AG04449 (cell line): ENCODE results near the gene RHOXF2.
"Not testable (repeated sequence)": the region's sequence is repeated elsewhere in the genome, so short reads cannot be mapped to it uniquely, and the experiment has no call there.

Experiments
- CTCF ChIA-PET: fragments of 350-600 bp; formaldehyde crosslinking; extraction: SDS; loops from one replicate; lab custom pipeline; 2021; ENCODE audit warnings: antibody characterized with exemption; lab: Yijun Ruan, JAX
- POLR2A ChIA-PET: fragments of 400-600, 350-600 bp; formaldehyde crosslinking; extraction: SDS; loops from one replicate; lab custom pipeline; 2020; ENCODE audit warnings: antibody characterized with exemption, inconsistent platforms; lab: Yijun Ruan, JAX
- DNase-seq: peaks from one replicate; pipeline ENCODE4 v3.0.0-alpha.2; 2010; ENCODE audit warnings: low read depth, low spot score
- H3K4me3 ChIP-seq: 2 replicates; pipeline ENCODE4 v1.5.1; 2011; ENCODE audit warnings: low read depth, mild to moderate bottlenecking, control low read depth, low read length
- TF ChIP-seq, protein P1 (sequence below): IDR thresholded peaks from one replicate; pipeline ENCODE4 v1.5.1; 2011; ENCODE audit warnings: mild to moderate bottlenecking, moderate library complexity, low read length, control low read depth, inconsistent platforms; ENCODE audit not compliant: insufficient read depth; ENCODE audit errors: missing control alignments

RHOXF2 gene, protein sequence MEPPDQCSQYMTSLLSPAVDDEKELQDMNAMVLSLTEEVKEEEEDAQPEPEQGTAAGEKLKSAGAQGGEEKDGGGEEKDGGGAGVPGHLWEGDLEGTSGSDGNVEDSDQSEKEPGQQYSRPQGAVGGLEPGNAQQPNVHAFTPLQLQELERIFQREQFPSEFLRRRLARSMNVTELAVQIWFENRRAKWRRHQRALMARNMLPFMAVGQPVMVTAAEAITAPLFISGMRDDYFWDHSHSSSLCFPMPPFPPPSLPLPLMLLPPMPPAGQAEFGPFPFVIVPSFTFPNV

DNA sequence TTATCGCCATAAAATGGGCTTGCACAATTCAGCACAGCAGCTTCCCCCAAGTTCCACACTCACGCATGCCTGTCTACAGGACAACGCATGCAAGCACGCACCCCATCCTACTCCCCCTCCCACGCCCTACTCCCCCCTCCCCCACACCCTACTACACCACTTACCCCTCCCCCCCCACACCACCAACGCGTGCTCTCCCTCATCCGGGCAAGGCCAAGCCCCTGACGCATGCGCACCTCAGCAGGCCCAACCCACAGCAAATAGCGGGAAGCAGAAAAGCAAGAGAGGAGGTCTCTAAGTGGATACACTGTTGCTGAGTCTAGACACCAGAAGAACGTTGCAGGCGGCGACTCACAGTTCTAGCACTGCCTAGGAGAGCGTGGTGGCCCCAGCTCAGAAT lies at the start of gene RHOXF2:
Gene RHOXF2 (plus strand): TSS at position 301 of the 400 bp plus-strand sequence. CDS start 138 bp downstream, outside the sequence.
- DNase-seq, POLR2A ChIA-PET, H3K4me3 ChIP-seq, CTCF ChIA-PET: not testable (repeated sequence)

DNA sequence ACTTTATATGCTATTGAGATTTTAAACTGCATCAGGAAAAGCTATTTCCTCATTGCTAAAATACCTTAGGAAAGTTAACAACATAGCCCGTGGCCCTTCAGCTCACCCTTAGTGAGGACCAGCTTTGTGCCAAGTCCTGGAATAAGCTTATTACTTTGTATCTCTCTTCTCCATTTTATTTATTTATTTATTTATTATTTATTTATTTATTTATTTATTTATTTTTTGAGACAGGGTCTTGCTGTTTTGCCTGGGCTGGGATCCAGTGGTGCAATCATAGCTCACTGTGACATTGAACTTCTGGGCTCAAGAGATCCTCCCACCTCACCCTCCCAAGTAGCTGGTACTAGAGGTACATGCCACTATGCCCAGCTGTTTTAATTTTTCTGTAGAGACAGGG lies 49.0 kb upstream of the RHOXF2 start:
- TF ChIP-seq, protein P1, sequence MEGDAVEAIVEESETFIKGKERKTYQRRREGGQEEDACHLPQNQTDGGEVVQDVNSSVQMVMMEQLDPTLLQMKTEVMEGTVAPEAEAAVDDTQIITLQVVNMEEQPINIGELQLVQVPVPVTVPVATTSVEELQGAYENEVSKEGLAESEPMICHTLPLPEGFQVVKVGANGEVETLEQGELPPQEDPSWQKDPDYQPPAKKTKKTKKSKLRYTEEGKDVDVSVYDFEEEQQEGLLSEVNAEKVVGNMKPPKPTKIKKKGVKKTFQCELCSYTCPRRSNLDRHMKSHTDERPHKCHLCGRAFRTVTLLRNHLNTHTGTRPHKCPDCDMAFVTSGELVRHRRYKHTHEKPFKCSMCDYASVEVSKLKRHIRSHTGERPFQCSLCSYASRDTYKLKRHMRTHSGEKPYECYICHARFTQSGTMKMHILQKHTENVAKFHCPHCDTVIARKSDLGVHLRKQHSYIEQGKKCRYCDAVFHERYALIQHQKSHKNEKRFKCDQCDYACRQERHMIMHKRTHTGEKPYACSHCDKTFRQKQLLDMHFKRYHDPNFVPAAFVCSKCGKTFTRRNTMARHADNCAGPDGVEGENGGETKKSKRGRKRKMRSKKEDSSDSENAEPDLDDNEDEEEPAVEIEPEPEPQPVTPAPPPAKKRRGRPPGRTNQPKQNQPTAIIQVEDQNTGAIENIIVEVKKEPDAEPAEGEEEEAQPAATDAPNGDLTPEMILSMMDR: no peak
- CTCF ChIA-PET: interaction anchor here (0.8 to 1.3 kb wide), 2 partner anchors 21 to 104 kb away, joined by 3 read pairs; no protein-coding TSS in a partner anchor

DNA sequence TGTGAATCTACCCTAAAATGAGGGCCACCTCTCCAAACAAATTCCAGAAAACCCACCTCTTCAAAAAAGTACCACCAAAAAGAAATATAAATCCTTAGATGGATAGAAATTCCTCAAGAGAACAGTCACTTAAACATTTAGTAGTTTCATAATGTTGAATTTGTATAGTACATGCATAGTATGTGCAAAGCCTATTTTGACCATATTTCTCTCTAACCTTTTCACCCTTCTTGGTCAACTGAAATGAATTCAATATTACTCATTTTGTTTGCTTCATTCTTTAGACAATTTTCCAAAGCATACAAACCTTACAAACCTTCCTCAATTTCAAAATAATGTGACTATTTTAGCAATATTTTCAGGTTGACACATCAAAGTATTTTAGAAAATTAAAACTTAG lies 46.8 kb upstream of the RHOXF2 start:
- TF ChIP-seq, protein P1: no peak
- H3K4me3 ChIP-seq: no peak overlapping the region
- ChIA-PET POLR2A (no interaction called here), CTCF (no interaction called here)
- no peak for DNase-seq

More for the DNA sequence above, 49.0 kb upstream of the RHOXF2 start:
- no peak for DNase-seq
- no peak overlapping the region for H3K4me3 ChIP-seq
- POLR2A ChIA-PET: no interaction called here

DNA sequence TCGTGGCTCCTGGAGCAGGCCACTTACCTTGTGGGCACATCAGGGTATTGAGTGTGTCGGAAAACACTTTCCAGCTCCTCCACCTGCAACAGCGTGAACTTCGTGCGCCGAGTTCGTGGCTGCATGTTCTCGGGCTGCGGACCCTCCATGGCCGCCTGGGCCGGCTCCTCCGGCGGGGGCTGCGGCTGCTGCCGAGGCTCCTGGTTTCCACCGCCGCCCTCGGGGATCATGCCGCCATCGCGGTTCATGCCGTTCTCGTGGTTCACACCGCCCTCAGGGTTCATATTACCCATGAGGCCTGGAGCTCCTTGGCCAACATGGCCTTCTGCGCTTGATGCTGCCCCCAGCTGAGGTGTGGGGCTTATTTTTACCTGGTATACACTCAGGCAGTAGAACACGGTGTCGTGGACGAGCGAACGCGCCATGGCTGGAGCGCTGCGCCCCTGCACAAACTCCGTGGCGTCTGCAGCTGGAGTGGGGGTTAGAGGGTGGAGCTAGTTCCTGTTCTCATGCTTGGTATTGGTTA lies 42.9 kb upstream of the RHOXF2 start, which contains the start of gene RHOXF1:
Gene RHOXF1 (minus strand): TSS at position 476 of the 526 bp plus-strand sequence. CDS start 51 bp downstream, at position 425.
- ChIA-PET CTCF (no interaction called here), POLR2A (no interaction called here)

DNA sequence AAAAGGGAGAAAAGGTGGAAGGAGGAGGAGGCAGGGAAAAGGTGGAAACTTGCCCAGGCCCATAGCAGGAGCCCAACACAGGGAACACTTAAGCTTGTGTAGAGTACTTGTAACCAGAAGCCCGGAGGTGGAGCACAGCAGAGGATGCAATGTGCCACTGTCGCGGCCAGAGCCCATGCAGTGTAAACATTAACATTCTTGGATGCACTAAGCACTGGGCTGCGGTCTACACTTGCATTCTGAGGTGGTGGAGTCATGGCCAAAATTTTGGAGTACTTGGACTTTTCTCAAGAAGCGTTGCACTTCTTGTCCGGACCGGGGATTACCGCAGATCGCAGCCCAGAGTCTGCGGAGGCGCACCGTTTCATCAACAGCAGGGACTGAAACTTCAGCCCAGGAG lies 38.2 kb upstream of the RHOXF2 start:
- TF ChIP-seq, protein P1: no peak
- no peak for DNase-seq
- H3K4me3 ChIP-seq: no peak overlapping the region
- CTCF ChIA-PET: no interaction called here
- POLR2A ChIA-PET: no interaction called here

More for the DNA sequence above, 42.9 kb upstream of the RHOXF2 start, which contains the start of gene RHOXF1:
- TF ChIP-seq, protein P1: no peak
- DNase-seq: no peak
- H3K4me3 ChIP-seq: no peak within 1 kb of the TSS

DNA sequence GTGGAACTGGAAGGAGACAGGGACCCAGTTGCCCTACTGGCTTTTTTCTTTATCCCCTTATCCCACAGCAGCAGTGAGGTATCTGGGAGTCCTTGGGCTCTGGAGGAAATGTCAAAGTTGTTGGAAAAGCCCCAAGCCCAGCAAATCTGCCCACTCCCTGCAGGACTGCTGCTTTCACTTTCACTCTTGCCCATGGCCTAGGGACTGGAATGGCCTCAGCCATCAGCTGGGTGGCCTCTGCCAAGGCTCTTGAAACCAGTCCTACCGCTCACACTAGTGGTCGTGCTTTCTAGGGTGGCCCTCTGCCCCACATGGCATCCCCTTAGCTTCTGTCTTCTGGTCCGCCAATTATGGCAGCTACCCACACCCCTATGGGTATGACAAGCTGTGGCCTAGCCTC lies 33.0 kb upstream of the RHOXF2 start:
- no peak for DNase-seq
- POLR2A ChIA-PET: no interaction called here
- H3K4me3 ChIP-seq: no peak overlapping the region
- CTCF ChIA-PET: no interaction called here
- TF ChIP-seq, protein P1: no peak

DNA sequence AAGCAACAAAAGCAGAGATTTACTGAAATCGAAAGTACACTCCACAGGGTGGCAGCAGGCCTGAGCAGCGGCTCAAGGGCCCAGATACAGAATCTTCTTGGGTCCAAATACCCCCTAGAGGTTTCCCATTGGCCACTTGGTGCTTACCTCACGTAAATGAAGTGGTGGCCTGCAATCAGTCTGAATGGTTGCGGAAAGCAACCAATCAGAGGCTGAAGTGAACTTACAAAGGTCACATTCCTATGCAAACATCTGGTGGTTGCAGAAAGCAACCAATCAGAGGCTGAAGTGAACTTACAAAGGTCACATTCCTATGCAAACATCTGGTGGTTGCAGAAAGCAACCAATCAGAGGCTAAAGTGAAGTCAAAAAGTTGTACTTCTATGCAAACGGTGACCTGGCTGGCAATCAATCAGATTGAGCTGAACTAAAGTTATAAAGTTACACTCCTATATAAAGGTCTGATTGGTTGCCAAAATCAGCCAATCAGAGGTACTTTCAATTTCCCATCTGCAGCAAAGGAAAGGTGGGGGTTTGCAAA lies 30.0 kb upstream of the RHOXF2 start:
- POLR2A ChIA-PET, H3K4me3 ChIP-seq, DNase-seq, CTCF ChIA-PET: not testable (repeated sequence)
